Uterus (tissue), 2 donors: ENCODE data around the gene PODXL.

Source experiments
- POLR2A ChIP-seq, 2 donors: fragments of 450-650 bp; IDR thresholded peaks; one replicate each; pipeline ENCODE4 v1.6.1; 2016; ENCODE audit warnings: antibody characterized with exemption in 2 of 2, mild to moderate bottlenecking in 1 of 2, moderate library complexity in 1 of 2
- TF ChIP-seq, protein P1 (sequence below), 4 experiments: fragments of 200-600 bp in 2 of 4; fragments of 450-650 bp in 2 of 4; sonication (generic) in 2 of 4; IDR thresholded peaks; one replicate each; pipeline ENCODE4 v1.5.1; 2016 to 2019; ENCODE audit warnings: antibody characterized with exemption in 4 of 4, mild to moderate bottlenecking in 2 of 4, moderate library complexity in 1 of 4

DNA sequence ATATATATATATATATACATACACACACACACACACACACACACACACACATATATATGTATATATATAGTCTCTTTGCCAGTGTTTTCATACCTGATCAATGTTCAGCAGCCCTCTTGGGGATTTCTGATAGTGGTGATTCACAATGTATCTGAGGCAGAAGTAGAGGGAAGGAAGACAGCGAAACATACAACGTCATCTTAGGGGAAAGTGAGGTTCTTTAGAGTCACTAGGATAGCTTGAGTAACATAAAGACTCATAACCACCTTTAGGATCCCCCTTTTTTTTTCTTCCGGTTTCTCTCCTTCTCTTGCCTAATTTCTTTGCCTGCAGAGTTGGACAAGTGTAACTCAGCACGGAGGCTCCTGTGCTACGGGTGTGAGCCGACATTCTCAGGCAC lies 56.6 kb downstream of the PODXL start:
- TF ChIP-seq, protein P1, sequence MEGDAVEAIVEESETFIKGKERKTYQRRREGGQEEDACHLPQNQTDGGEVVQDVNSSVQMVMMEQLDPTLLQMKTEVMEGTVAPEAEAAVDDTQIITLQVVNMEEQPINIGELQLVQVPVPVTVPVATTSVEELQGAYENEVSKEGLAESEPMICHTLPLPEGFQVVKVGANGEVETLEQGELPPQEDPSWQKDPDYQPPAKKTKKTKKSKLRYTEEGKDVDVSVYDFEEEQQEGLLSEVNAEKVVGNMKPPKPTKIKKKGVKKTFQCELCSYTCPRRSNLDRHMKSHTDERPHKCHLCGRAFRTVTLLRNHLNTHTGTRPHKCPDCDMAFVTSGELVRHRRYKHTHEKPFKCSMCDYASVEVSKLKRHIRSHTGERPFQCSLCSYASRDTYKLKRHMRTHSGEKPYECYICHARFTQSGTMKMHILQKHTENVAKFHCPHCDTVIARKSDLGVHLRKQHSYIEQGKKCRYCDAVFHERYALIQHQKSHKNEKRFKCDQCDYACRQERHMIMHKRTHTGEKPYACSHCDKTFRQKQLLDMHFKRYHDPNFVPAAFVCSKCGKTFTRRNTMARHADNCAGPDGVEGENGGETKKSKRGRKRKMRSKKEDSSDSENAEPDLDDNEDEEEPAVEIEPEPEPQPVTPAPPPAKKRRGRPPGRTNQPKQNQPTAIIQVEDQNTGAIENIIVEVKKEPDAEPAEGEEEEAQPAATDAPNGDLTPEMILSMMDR (IDR thresholded peaks at IDR 0.05): no peak
- TF ChIP-seq POLR2A (IDR thresholded peaks at IDR 0.05): no peak
